SH-SY5Y (cell line): ENCODE results near the gene STOML3.

Experiments used
- GATA2 ChIP-seq: IDR thresholded peaks from 2 replicates; pipeline ENCODE4 v1.6.1; 2011; ENCODE audit warnings: mild to moderate bottlenecking, low read depth, low read length
- GATA3 ChIP-seq: IDR thresholded peaks from 2 replicates; pipeline ENCODE4 v1.6.1; 2011; ENCODE audit warnings: low read depth, mild to moderate bottlenecking, low read length, moderate library complexity

DNA sequence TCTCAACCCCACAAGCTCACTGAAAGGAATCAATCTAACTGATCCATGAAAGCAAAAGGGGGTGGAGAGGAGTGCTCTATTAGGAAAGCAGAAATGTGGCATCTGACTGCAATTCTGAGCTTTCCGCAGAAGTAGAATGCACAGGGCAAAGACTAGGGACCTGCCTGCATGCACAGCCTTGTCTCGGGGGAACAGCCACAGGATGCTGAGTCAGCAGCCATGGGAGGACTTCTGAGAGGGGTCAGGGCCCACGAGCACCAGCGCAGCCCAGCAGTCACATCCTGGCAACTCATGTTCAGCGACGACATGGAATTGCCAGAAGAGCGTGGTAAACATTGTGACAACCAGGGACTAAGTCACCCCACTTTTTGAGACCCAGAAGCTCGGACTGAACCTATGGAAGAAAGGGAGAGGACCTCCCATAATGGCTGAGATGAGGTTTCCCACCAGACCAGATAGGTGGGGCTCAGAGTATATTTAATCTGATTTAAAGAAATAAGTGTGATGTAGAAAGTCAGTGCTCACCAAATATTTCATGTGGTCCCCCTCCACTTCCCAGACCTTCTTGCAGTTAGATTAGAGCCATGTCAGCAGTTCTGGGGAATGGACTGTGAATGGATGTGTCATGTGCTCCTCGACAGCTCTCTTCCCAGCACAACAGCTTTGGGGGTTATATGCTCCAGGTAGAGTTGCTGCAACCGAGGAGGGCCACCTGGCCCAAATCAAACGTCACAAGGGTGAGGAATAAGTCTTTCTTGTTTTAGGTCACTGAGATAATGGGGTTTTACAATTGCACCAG is 32.6 kb downstream of the STOML3 start:
- no peak for TF ChIP-seq GATA3
- TF ChIP-seq GATA2 = no peak
